Globus pallidus (tissue), 1 donor: ENCODE results near the gene LRRC25.

Source experiments
- DNase-seq: peaks from one replicate; pipeline ENCODE4 v3.0.0-alpha.2; 2015; ENCODE audit warnings: low spot score

LRRC25 gene

GRCh38 chr19:18397242-18398202 lies at the start of gene LRRC25:
LRRC25 (minus strand) TSS chr19:18397622; CDS start chr19:18396963, 659 bp downstream.
- no peak for DNase-seq

- DNase-seq, result no peak
Measured at GRCh38 chr19:18446811-18447359, 49.5 kb upstream of the LRRC25 start.

- no peak for DNase-seq
Measured at GRCh38 chr19:18446145-18446810, 48.9 kb upstream of the LRRC25 start.

GRCh38 chr19:18445262-18445948 lies 48.0 kb upstream of the LRRC25 start:
- no peak for DNase-seq

- DNase-seq, result no peak
Measured at GRCh38 chr19:18444513-18444912, 47.1 kb upstream of the LRRC25 start.

- no peak for DNase-seq
Measured at GRCh38 chr19:18443831-18444230, 46.4 kb upstream of the LRRC25 start.

GRCh38 chr19:18443406-18443805 lies 46.0 kb upstream of the LRRC25 start:
- no peak for DNase-seq

- DNase-seq, result no peak
Measured at GRCh38 chr19:18442941-18443340, 45.5 kb upstream of the LRRC25 start.

GRCh38 chr19:18441804-18442788 lies 44.7 kb upstream of the LRRC25 start:
- DNase-seq, result no peak

GRCh38 chr19:18440936-18441803 lies 43.7 kb upstream of the LRRC25 start:
- DNase-seq, result no peak

GRCh38 chr19:18440415-18440877 lies 43.0 kb upstream of the LRRC25 start:
- DNase-seq, result no peak

GRCh38 chr19:18439910-18440237 lies 42.5 kb upstream of the LRRC25 start:
- no peak for DNase-seq

GRCh38 chr19:18439025-18439909 lies 41.8 kb upstream of the LRRC25 start:
- DNase-seq, result no peak

- no peak for DNase-seq
Measured at GRCh38 chr19:18438331-18439024, 41.1 kb upstream of the LRRC25 start.

GRCh38 chr19:18437491-18438330 lies 40.3 kb upstream of the LRRC25 start, which contains the start of gene ISYNA1:
ISYNA1 (minus strand) TSS chr19:18438133; CDS start chr19:18437979, 154 bp downstream.
- no peak for DNase-seq

GRCh38 chr19:18436671-18437490 lies 39.5 kb upstream of the LRRC25 start:
- no peak for DNase-seq
